Globus pallidus (tissue), 1 donor: ENCODE data around the gene PRG3.
A peak's percentile ranks its signal among the peaks of the same experiment; 100 is the strongest.

Source experiments
- DNase-seq: peaks from one replicate; pipeline ENCODE4 v3.0.0-alpha.2; 2015; ENCODE audit warnings: low spot score

The PRG3 gene, protein sequence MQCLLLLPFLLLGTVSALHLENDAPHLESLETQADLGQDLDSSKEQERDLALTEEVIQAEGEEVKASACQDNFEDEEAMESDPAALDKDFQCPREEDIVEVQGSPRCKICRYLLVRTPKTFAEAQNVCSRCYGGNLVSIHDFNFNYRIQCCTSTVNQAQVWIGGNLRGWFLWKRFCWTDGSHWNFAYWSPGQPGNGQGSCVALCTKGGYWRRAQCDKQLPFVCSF

DNA sequence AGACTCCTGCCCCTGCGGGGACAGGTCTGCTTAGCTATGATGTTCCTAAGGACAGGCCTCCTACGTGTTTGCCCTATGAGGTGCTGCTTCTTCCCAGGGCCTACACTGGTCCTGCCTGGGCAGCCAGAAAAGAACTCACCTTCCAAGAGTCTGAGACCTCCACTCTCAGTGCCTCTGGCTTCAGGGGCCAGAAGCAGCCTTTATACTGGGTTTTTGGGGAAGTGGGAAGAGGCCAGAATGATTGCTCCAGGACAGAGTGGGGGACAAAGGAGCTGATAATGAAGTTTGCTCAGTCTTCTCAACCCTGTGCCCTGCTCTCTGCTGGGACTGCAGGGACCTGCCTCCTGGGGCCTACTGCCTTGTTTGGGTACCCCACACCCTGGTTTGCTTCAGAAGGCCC is at the start of gene PRG3:
Gene PRG3, minus strand, starts transcription at position 176 of the 400 bp plus-strand sequence. CDS start 442 bp downstream, outside the sequence.
- DNase-seq: no peak

DNA sequence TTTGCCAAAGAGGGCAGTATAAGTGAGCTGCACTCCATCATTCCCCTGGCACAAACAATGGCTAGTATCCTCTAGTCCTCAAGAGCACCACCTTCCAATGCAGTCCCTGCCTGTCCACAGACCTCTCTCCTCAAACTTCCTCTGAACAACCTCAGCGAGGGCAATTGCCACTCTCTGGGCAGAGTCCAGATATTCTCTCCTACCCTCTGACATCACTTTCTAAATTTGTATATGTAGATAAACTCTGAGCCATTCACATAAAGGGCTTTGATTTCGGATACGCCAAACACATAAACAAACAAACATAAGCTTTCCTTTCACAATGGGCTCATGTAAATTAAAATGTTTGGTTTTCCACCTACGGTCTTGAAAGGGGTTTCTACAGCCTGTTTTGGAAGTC is 49.0 kb upstream of the PRG3 start:
- DNase-seq: no peak

DNA sequence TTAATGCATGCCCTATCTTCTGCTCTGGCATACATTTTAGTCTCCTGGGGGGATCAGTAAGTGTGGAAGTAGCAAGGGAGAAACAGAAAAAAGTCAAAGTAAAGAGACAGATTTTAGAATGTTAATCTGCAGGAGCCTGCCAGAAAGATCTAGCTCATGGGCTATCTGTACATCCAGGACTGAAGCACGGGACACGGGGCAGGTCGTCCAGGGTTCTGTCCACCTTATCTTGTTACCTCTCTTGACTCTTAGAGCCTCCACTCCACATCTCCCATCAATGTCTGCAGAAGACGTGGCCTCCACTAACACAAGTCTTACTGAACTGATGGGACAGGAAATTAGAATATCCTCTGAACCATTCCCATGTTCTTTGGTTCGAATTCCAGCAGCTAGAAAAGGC is 47.7 kb upstream of the PRG3 start:
- no peak for DNase-seq

DNA sequence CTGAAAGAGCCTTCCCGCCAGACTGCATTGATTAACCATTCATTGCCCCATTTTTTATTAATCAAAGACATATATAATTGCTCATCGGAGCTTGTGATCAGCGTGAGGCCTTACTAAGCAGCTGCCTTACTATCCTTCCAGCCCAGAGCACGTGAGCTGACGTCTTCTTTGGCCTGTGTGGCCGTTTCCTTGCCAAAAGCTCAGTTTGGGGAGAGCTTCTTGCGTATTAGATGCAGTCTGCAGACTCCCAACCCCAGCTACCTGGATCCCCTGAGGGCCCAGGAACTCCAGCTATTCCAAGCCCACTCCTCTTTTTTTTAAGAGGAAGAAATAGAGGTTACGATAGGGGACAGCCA is 46.8 kb upstream of the PRG3 start:
- DNase-seq: peak; percentile 68

DNA sequence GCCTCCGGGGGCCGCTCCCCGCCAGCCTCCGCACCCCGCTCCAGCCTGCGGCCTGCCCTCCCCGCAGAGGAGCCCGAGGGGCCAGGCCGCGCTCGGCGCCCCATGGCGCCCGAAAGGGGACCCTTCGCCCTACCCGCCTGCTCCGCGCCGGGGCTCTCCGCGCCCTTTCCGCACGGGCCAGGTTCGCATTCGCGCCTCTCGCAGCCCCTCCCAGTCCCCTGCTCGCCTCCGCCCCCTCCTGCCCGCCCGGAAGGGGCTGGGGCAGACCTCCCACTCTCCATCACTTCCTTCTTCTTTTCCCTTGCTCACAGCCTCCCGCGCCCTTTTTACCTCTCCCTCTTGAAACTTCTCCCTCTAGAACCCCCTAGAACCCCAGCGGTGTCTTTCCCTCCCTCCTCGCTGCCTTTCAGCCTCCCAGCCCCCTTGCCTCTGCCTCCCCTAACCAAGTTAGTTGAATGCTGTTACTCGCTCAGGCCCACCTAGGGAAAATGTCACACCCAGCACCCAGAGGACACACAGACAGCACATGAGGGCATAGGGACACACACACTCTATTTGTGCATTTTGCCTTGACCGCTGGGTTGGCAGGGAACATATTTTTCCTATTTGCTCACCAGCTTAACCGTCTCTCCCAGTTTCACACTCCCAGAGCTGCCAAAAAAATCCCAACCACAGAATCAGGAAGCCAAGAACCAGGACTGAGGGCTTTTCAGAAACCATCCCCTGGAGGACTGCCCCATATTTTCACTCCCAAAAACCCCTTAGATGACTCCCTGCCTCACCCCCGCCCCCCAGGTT is 46.2 kb upstream of the PRG3 start, which contains the start of gene SLC43A3:
Gene SLC43A3, minus strand, starts transcription at position 193 of the 798 bp plus-strand sequence. CDS start 949 bp downstream, outside the sequence.
- DNase-seq: peak; percentile 48

DNA sequence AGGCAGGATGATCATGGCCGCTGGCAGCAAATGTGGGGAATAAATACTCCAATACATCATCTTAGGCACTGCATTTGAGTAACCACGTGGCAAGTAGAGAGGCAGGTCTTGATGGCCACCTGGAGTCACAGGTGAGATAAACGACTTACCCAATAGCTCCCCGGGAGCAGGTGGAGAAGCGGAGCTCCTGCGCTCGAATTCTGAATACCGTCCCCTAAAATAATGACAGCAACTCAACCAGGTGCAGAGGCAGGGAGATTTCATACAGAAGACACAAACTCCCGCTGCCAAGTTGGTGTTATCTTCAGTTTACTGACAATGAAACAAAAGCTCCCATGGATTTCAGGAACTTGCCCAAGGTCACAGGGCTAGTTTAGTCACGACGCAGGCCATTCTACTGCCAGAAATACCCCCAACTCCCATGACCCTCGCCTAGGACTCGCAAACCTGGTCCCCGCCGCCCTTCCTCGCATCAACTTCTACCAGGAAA is 45.5 kb upstream of the PRG3 start:
- DNase-seq: no peak

DNA sequence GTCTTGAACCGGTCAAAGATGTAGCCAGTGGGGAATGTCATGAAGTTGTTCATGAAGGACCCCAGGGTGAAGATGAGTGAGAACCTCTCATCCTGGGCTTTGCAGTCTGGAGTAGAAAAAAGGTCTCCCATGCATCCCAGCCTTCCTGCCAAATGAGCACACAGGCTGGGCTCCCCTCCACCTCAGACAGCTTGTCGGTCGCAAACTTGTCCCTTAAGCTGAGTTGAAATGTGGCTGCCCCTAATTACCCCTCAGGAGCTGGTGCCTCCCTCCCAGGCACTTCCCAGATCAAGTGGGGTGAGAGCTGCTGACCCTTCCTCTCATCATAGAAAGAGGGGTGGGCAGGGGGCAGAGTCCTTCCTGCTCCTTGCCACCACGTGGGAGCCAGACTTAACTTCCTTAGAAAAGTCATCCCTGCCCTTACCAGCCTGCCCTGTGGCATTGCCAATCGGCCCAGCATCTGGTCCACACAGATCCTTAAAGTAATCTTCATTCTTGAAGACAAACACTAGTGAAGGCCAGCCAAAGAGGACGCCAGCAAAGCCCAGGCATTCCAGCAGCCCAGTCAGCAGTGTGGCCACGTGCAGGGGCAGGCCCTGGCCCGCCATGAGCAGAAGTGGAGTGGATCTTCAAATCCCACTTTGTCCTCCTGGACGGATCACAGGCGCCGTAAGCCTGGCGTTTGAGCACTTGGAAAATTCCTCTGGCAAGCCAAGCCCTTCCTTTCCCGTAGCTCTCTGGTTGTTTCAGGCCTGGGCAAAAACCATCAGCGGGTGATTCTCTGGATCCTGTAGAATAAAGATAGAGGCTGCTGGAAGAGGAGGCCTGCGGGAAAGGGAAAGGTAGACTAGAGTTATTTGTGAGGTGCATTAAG is 44.9 kb upstream of the PRG3 start:
- DNase-seq: no peak

DNA sequence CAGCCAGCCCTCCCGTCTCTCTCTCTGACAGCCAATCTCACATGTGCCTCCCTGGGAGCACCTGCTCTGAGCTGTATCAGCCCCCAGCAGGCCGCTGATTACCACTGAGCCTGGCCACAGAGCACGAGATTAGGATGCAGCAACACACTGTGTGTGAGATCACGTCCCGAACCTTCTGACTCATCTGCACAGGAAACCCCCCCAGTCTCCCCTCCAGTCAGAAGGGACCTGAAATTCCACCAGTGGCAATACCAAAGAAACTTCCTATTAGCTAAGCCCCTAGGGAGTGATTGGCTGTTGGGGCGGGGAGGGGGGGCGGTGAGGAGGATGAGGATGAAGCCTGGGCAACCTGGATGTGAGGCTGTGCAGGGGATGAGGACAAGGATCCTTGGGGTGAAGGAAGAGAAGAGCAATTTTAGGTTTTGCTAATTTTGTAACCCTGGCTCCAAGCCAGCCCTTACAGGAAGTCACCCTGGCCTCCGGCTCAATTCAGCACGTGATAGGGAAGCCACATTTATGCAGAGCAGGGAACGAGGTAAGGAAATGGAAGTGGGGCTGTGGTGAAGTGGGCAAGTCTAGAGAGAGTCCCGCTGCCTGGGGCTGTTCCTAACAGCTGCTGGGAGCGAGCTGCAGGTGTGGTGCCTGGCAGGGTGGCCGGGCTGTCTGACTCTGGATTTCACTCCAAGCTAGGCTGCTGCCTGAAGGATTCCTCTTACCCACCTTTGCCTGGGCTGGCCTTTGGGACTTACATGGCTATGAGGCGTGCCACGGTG is 44.0 kb upstream of the PRG3 start:
- no peak for DNase-seq

DNA sequence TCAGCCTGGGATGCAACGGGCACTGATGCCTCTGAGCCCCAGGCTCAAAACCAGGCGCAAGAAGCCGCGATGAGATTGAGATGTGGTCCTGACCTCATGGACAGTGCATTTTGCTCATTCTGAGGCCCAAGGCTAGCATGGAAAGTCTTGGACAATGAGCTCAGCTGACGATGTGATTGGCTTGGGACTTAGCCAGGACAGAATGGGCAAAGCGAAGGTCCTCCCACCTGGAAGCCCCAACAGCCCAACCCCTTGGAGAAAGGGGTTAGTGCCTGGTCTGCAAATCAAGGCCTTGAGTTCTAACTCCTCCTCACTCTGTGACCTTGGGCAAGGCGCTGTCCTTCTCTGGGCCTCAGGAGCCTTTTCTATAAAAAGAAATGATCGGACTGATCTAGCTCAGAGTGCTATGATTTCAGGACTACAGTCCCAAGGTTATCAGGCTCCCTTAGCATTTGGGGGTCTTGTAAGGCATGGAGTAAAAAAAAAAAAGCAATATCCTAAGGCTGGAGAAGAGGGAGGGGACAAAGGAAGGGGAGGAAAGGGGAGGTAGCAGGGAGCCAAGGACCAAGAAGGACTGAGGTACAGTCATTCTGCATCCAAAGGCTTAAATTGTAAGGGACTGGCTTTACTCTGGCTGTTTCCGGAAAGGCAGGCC is 43.3 kb upstream of the PRG3 start:
- no peak for DNase-seq

DNA sequence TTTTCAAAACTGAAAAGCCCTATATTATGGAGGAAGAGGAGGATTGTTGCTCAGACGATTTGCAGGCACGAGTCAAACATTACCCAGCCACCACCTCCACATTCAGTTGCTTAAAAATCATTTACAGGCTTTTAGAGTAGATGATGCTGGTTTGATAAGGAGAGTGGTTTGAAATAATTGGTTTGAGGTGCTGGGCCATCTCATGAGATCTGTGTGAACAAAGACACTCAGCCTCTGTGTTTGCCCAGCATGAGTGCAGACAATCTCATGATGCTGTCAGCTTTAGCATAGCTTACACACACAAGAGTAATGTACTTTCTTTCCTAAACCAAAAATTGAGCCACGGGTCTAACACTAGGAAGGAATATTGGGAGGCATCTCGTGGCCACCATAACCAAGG is 41.7 kb upstream of the PRG3 start:
- no peak for DNase-seq

DNA sequence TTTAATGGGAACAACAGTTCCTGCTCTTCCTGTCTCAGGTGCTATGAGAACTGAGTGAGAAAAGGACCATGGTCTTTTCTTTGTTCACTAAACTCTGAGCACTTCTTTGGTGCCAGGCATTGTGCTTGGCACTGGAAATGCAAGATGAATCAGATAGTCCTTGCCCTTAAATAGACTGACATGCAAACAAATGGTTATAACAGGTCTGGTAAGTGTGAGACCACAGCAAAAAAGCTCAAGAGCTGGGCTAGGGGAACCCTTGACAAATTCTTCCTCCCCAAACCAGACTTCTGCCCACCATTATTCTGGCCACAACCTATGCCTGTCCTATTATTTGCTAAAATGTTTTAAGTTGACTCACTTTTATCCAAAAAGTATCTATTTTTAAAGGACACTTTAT is 40.9 kb upstream of the PRG3 start:
- DNase-seq: no peak

DNA sequence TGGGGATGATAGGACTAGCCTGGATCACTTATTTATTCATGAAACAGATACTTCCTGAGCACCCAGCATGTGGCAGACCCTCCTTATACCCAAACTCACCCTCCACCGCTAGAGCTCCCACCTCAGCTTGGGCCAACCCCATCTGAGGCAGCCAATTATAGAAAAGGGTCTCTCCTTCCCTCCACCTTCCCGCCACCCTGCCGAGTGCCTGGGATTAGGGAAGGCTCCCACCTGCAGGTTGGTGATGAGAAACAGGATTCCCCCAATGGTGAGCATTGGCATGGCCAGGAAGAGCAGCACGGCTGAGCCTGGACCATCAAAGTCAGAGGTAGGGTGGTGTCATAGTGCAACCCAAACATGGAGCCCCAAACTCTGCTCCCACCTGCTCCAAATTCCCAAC is 40.1 kb upstream of the PRG3 start:
- DNase-seq: no peak

DNA sequence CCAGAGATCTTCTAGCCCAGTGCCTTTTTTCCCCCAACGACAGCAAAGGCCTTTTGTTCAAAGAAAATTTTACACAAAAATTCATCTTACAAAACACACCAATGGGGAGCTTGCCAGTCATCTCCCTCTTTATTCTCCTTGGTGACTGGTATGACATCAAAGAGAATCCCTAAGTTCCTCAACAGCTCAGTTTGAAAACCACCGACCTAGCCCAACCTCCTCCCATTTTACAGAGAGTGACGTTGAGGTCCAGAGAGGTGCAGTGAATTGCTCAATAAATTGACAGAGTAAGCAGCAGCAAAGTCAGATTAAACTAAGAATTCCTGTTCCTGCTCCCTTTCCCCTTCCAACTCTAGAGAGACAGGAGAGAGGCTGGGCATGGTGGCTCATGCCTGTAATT is 38.2 kb upstream of the PRG3 start:
- DNase-seq: no peak

DNA sequence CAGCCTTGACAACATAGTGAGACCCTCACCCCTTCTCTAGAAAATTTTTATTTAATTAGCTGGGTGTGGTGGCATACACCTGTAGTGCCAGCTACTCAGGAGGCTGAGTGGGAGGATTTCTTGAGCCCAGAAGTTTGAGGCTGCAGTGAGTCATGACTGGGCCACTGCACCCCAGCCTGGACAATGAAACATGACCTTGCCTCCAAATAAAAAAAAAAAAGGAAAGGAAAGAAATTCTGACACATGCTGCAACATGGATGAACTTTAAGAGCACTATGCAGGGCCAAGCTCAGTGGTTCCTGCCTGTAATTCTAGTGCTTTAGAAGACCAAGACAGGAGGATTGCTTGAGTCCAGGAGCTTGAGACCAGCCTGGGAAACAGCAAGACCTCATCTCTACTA is 37.2 kb upstream of the PRG3 start:
- DNase-seq: no peak

DNA sequence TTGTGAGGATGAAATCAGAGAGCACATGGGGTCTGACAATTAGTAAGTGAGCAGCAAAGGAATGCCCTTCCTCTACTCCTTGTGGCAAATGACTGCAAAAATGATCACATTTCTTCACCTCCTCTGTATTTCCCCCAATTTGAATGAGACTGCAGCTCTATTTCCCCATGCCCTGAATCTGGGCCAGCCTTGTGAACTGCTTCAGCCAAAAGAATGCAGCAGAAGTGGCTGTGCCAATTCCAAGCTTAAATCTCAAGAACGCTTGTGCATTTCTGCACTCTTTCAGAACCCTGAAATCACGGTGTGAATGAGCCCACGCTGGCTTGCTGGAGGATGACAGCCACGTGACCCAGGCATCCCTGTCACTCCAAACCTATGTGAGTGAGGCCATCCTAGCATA is 36.1 kb upstream of the PRG3 start:
- no peak for DNase-seq

DNA sequence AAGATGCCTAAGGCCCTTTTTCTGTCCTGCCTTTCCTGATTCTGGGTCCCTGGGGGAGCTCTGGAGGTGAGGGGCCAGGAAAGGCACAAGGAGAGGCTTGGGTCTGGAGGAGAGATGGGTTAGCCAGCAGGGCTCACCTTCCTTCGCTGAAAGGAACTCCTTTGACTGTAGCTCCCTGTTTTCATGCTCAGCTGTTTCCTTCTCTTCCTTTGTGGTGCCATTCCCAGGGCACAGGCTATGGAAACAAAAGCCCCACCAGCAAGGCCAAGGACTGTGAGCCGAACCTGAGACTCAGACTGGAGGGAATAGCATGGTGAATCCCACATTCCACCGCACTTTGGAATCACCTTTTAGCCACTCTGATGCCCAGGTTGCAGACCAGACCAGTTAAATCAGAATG is 35.5 kb upstream of the PRG3 start:
- DNase-seq: no peak

DNA sequence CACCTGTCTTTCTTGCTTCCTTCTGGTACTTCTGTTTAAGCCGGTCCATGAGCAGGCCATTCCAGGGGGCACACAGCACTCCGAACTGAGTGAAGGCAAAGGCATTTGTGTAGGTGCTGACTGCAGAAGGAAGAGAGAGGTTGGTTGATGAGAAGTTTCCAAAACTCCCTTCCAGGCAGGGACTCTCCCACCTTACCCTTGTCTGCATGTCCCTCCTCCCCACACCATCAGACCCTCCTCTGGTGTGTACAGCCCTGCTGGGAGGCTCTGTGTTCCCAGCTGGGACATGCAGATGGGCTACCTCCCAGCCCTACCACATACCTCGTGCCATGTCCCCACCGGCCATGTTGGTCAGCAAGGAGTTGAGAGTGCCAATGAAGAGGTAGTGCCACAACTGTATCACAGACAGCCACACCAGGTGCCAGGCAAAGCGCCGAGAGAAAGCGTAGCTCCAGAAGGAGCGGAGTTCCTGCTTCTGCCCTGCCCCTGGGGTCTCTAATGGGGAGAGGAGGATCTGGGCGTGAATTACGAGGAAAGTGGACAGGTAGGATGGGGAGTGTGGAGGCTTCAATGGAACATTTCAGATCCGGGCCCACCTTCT is 33.8 kb upstream of the PRG3 start:
- no peak for DNase-seq

DNA sequence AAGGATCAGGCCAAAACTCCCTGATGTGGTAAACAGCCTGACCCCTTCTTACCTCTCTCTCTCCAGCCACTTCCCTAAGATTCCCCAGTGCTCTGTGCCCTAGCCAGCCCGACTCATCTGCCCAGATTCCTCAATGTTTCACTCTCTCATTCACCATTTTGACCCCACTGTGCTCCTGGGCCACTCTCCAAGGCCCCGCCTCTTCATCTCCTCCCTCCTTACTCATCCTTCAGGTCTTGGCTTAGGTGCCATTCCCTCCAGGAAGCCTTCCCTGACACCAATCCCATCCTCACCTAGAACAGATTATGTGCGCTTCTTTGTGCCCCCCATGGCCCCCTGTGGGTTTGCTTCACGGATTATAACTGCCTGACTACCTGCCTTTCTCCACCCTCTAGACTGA is 32.7 kb upstream of the PRG3 start:
- DNase-seq: no peak

DNA sequence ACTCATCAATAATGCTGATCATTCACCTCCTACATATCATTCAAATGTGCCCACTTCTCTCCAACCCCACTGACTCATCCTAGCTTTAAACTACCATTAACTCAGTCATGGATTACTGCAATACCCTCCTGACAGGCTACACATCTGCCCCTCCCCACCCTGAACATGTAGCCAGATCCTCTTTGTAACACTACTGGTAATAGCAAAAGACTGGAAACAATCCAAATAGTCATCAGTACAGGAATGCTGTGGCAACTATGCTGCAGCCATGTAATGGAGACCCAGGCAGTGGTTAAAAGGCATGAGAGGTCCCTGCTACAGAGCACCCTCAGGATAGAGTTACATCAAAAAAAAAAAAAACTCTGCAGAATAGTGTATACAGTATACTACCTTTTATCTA is 29.3 kb upstream of the PRG3 start:
- DNase-seq: no peak

DNA sequence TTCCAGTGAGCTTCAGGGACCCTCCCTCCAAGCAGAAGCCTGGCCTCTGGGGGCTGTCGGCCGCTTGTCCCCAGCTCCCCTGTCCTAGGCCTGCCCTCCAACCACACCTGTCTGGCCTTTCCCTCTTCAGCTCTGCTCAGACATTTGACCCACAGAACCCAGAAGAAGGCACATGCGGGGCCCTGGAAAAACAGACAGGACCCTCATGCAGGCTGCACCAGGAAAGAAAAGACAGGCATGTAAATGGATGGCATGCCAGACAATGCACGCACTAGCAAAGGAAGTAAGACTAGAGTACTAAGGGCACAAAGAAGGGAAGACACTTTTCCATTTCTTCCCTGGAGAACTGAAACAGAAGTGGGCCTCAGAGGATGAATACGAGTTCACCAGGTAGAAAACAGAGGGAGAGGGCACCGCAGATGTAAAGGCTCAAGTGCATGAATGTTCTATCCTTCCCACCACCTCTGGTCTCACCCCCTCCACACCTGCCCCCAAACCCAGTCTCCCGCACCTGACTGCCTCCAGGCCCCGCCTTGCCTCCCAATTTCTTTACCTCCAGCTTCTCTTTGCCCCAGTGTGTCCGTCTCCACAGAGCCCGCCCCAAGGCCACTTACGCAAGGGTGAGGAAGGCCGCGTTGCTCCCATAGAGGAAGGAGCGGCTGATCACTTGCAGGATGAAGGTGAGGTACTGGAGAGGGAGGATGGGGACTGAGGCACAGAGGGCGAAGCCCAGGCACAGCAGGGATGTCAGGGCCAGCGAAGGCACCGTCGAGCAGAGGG is 28.6 kb upstream of the PRG3 start:
- DNase-seq: no peak
